B cell (primary cell): Measurements from ENCODE around the gene WFS1. TPM values are rescaled to one million over a fixed set of nuclear protein-coding genes. Genes with fewer than 3 reads are reported as not detected.

Source experiments
- ATAC-seq: fragments of 200-7000 bp; cut with Tn5 transposase; one replicate; pipeline ENCODE4 v1.10.0; 2021; ENCODE audit warnings: low read depth, mild to moderate bottlenecking, moderate number of reproducible peaks, moderate library complexity
- CTCF ChIA-PET: fragments of 350-600 bp; sonication (Branson Sonifier 250); formaldehyde crosslinking; loops from one replicate; lab custom pipeline; 2021; ENCODE audit warnings: antibody characterized with exemption, inconsistent platforms; lab: Charles Lee
- POLR2A ChIA-PET: fragments of 350-600 bp; sonication (Branson Sonifier 250); formaldehyde crosslinking; loops from one replicate; lab custom pipeline; 2021; ENCODE audit warnings: antibody characterized with exemption; lab: Charles Lee
- DNase-seq: peaks from one replicate; pipeline ENCODE4 v3.0.0; 2013
- H2AFZ ChIP-seq: 2 replicates; pipeline ENCODE4 v1.6.1; 2012; ENCODE audit warnings: mild to moderate bottlenecking, low read depth, low read length; ENCODE audit not compliant: insufficient read depth, poor library complexity, severe bottlenecking
- H3K27ac ChIP-seq, 2 donors: 1 replicate in 1 of 2; 2 replicates in 1 of 2; pipeline ENCODE4 v1.5.1; 2012 to 2013; ENCODE audit warnings: low read length in 2 of 2, mild to moderate bottlenecking in 2 of 2, moderate library complexity in 1 of 2
- H3K27me3 ChIP-seq, 4 experiments: fragments of 200-600 bp in 1 of 4; sonication (generic) in 1 of 4; replicated peaks in 1 of 4; 1 replicate in 2 of 4; 2 replicates in 2 of 4; pipeline versions ENCODE4 v1.6.1 to v1.7.0; 2013 to 2016; ENCODE audit warnings: low read length in 3 of 4, mild to moderate bottlenecking in 2 of 4, mixed read lengths in 1 of 4, moderate library complexity in 1 of 4; ENCODE audit not compliant: insufficient read depth in 4 of 4, control insufficient read depth in 3 of 4; ENCODE audit errors: control extremely low read depth in 1 of 4
- H3K36me3 ChIP-seq, 2 experiments: replicated peaks in 1 of 2; 1 replicate in 1 of 2; 2 replicates in 1 of 2; pipeline versions ENCODE4 v1.6.1 to v1.7.1; 2013; ENCODE audit warnings: low read length in 1 of 2; ENCODE audit not compliant: insufficient read depth in 2 of 2, control insufficient read depth in 1 of 2; ENCODE audit errors: control extremely low read depth in 1 of 2, extremely low read depth in 1 of 2
- H3K4me1 ChIP-seq, 2 donors: fragments of 200-600 bp in 1 of 2; sonication (generic) in 1 of 2; 1 replicate in 1 of 2; 2 replicates in 1 of 2; pipeline versions ENCODE4 v1.5.1 to v1.6.1; 2013 to 2017; ENCODE audit warnings: low read length in 2 of 2; ENCODE audit not compliant: control insufficient read depth in 2 of 2, insufficient read depth in 2 of 2
- H3K4me2 ChIP-seq: replicated peaks from 2 replicates; pipeline ENCODE3; 2012; ENCODE audit warnings: mild to moderate bottlenecking, low read depth, low read length; ENCODE audit not compliant: poor library complexity, severe bottlenecking
- H3K4me3 ChIP-seq, 5 experiments: fragments of 200-600 bp in 1 of 5; sonication (generic) in 1 of 5; 1 replicate in 3 of 5; 2 replicates in 2 of 5; pipeline versions ENCODE4 v1.5.1 to v1.7.0; 2011 to 2016; ENCODE audit warnings: low read length in 4 of 5, mild to moderate bottlenecking in 4 of 5, low read depth in 2 of 5, control low read depth in 1 of 5, moderate library complexity in 1 of 5; ENCODE audit not compliant: insufficient read depth in 1 of 5; ENCODE audit errors: control extremely low read depth in 1 of 5, extremely low read depth in 1 of 5
- H3K79me2 ChIP-seq: fragments of 200-600 bp; sonication (generic); one replicate; pipeline ENCODE4 v1.6.0; 2016; ENCODE audit warnings: low read length; ENCODE audit not compliant: control insufficient read depth, insufficient read depth
- H3K9ac ChIP-seq: fragments of 200-600 bp; sonication (generic); 2 replicates; pipeline ENCODE4 v1.6.1; 2017; ENCODE audit warnings: mild to moderate bottlenecking, low read length, moderate library complexity
- H3K9me3 ChIP-seq, 3 donors: one replicate each; pipeline versions ENCODE4 v1.6.1 to v1.7.1; 2013; ENCODE audit warnings: low read length in 2 of 3; ENCODE audit not compliant: control insufficient read depth in 2 of 3, insufficient read depth in 1 of 3; ENCODE audit errors: control extremely low read depth in 1 of 3
- H4K20me1 ChIP-seq: 2 replicates; pipeline ENCODE4 v1.6.0; 2012; ENCODE audit warnings: mild to moderate bottlenecking, low read length; ENCODE audit not compliant: insufficient read depth, control insufficient read depth, poor library complexity, severe bottlenecking
- H3K27ac Mint-ChIP-seq: one replicate; pipeline ENCODE4 v1.8.0; 2021; ENCODE audit warnings: mixed read lengths
- H3K27me3 Mint-ChIP-seq: one replicate; pipeline ENCODE4 v1.8.0; 2021; ENCODE audit warnings: mixed read lengths
- H3K4me1 Mint-ChIP-seq: one replicate; pipeline ENCODE4 v1.8.0; 2021; ENCODE audit warnings: mixed read lengths
- H3K4me3 Mint-ChIP-seq: one replicate; pipeline ENCODE4 v1.8.0; 2021; ENCODE audit warnings: mixed read lengths
- H3K9me3 Mint-ChIP-seq: one replicate; pipeline ENCODE4 v1.8.0; 2022; ENCODE audit warnings: mixed read lengths; ENCODE audit not compliant: insufficient read depth
- EZH2 ChIP-seq: IDR thresholded peaks from 2 replicates; pipeline ENCODE4 v1.6.1; 2012; ENCODE audit warnings: borderline replicate concordance, low read depth, mild to moderate bottlenecking, moderate library complexity, low read length; ENCODE audit not compliant: insufficient read depth, poor library complexity, severe bottlenecking
- WGBS: methylation state at CpG from one replicate; pipeline ENCODE4 v1.1.5; 2013; ENCODE audit warnings: missing lambda C conversion rate; ENCODE audit not compliant: insufficient coverage; 5-methylcytosine and 5-hydroxymethylcytosine counted together
- intact Hi-C: fragments of 100-400 bp; cut with micrococcal nuclease; formaldehyde crosslinking; loops from one replicate; pipeline ENCODE4 v1.10.0; 2022
- polyA plus RNA-seq: library from polyadenylated mRNA; depleted of rRNA; stranded (reverse); fragments of >200 nt; gene quantifications from 2 replicates; pipeline ENCODE4 v1.2.3, GENCODE V29; 2012
- total RNA-seq, 2 donors: library from RNA; stranded (reverse); fragments of 120-200 nt in 1 of 2; gene quantifications; 1 replicate in 1 of 2; 2 replicates in 1 of 2; pipeline versions ENCODE4 v1.2.3 to v1.2.4, GENCODE V29; 2013 to 2022
- TF ChIP-seq, protein P1 (sequence below): fragments of 200-600 bp; IDR thresholded peaks from one replicate; pipeline ENCODE4 v1.8.0; 2022; ENCODE audit warnings: antibody characterized with exemption, mild to moderate bottlenecking

The WFS1 gene
- total and polyA plus RNA-seq, 2 donors (not counting 1 experiment from before 2014, with no cell fraction given), result 5.8 to 6.7 TPM

GRCh38 chr4:6320663-6321062, 51.0 kb downstream of the WFS1 start:
- H3K4me3 Mint-ChIP-seq, result no peak overlapping the region
- Histone ChIP-seq H3K27me3 (peaks cover 0 to 12% (median 5%) of the 10 kb centered on the region in 4 experiments), H2AFZ (no peak overlapping the region), H3K4me3 (no peak overlapping the region), H3K4me2 (no peak overlapping the region), H3K36me3 (no peaks in the 10 kb centered on the region), H3K9me3 (peaks cover 0 to 16% (median 0%) of the 10 kb centered on the region in 3 donors), H4K20me1 (no peaks in the 10 kb centered on the region), H3K79me2 (no peaks in the 10 kb centered on the region), H3K4me1 (no peaks in the 10 kb centered on the region), H3K27ac (no peak overlapping the region), H3K9ac (no peak overlapping the region)
- POLR2A ChIA-PET, result no interaction called here
- TF ChIP-seq, protein P1, sequence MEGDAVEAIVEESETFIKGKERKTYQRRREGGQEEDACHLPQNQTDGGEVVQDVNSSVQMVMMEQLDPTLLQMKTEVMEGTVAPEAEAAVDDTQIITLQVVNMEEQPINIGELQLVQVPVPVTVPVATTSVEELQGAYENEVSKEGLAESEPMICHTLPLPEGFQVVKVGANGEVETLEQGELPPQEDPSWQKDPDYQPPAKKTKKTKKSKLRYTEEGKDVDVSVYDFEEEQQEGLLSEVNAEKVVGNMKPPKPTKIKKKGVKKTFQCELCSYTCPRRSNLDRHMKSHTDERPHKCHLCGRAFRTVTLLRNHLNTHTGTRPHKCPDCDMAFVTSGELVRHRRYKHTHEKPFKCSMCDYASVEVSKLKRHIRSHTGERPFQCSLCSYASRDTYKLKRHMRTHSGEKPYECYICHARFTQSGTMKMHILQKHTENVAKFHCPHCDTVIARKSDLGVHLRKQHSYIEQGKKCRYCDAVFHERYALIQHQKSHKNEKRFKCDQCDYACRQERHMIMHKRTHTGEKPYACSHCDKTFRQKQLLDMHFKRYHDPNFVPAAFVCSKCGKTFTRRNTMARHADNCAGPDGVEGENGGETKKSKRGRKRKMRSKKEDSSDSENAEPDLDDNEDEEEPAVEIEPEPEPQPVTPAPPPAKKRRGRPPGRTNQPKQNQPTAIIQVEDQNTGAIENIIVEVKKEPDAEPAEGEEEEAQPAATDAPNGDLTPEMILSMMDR, result no peak
- TF ChIP-seq EZH2, result no peak
- DNase-seq (no peak), ATAC-seq (no peak)
- H3K27ac Mint-ChIP-seq, result no peak overlapping the region
- CTCF ChIA-PET, result interaction anchor here (0.9 to 17.6 kb wide), 2 partner anchors 10 to 68 kb away, joined by 4 to 451 read pairs; no protein-coding TSS in a partner anchor
- no peaks in the 10 kb centered on the region for H3K4me1 Mint-ChIP-seq
- H3K9me3 Mint-ChIP-seq, result no peaks in the 10 kb centered on the region
- peaks cover 29% of the 10 kb centered on the region for H3K27me3 Mint-ChIP-seq
- WGBS, result 67% methylated on average over 3 of the region's 6 CpGs
- intact Hi-C loops, result no loop called here

GRCh38 chr4:6321361-6321760, 51.7 kb downstream of the WFS1 start:
- Mint-ChIP-seq H3K9me3 (no peaks in the 10 kb centered on the region), H3K4me1 (no peaks in the 10 kb centered on the region), H3K27me3 (peaks cover 35% of the 10 kb centered on the region), H3K27ac (no peak overlapping the region), H3K4me3 (no peak overlapping the region)
- ChIA-PET POLR2A (no interaction called here), CTCF (interaction anchor here (17.6 kb wide), 1 partner anchor 69 kb away, joined by 451 read pairs; no protein-coding TSS in a partner anchor)
- H3K4me2 ChIP-seq, result no peak overlapping the region
- H2AFZ ChIP-seq, result no peak overlapping the region
- no peaks in the 10 kb centered on the region for H3K36me3 ChIP-seq
- 83% methylated on average over 1 of the region's 2 CpGs for WGBS
- H3K4me3 ChIP-seq, result no peak overlapping the region
- DNase-seq (no peak), ATAC-seq (no peak)
- H3K79me2 ChIP-seq, result no peaks in the 10 kb centered on the region
- no peaks in the 10 kb centered on the region for H4K20me1 ChIP-seq
- no peak overlapping the region for H3K27ac ChIP-seq
- intact Hi-C loops, result no loop called here
- H3K27me3 ChIP-seq, result peaks cover 0 to 19% (median 5%) of the 10 kb centered on the region in 4 experiments
- no peak overlapping the region for H3K9ac ChIP-seq
- no peak for TF ChIP-seq EZH2
- TF ChIP-seq, protein P1, result no peak
- H3K4me1 ChIP-seq, result no peaks in the 10 kb centered on the region
- H3K9me3 ChIP-seq, result peaks cover 0 to 23% (median 0%) of the 10 kb centered on the region in 3 donors
